NCI-H345 (cell line): Measurements from ENCODE around the gene TMEM183A.

Source experiments
- DNase-seq: peaks from one replicate; lab custom pipeline; 2025; lab: John Stamatoyannopoulos, UW

TMEM183A gene

DNA sequence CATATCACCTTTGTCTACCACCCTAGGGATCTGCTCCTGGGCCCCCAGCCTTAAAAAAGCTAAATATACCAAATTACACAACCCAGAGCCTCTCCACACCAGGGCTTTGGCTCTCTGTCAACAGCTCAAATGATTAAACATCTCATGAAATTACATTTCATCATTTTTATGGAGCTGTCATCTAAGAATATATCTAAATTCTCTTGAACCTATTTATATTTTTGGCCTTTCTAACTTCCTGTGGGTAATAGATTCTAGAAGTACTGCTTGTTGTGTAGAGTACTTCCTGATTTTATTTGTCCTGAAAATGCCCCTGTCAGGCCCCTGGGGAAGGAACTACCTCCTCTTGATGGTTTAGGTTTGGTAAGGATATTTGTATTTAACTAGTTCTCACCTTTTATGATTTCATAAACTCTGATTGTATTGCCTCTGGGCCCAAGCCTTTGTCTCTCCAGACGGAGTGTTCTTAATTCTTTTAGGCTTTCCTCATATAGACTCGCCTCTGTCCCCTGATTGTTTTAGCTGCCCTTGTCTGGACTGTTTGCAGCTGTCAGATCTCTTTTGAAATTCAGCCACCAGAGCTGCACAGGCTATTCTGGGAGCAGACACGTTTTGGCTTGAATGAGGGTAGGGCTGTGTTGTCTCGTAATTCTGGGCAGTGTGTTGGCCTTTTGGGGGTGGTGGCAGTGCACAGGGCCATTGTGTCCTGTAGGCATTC, 62.0 kb downstream of the TMEM183A start:
- no peak for DNase-seq

DNA sequence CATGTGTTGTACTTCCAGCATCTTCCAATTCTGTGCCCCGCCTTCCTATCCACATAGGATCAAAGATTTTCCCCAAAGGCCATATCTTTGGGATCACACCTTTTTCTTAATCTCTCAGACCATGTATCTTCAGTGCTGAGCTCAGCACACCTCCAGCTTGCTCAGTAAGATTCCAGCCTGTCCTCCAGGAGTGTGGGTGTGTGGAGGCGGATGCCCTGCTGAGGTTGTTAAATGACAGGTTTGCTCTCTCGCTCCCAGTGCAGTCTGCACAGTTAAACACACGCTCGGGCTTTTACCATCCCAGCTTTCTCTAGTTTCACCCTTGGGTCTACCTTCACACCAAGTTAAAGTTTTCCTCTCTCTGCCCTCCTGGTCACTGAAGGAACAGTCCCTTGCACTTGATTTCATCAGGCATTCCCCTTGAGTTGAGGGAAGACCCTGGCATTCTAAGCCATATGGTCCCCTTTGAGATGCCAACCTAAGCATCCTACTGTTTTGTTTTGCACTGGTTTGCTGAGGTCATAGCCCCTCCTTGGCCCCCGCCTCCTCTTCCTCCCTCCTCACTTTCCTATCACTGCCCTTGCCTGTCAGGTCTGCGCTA, 64.9 kb downstream of the TMEM183A start:
- no peak for DNase-seq

DNA sequence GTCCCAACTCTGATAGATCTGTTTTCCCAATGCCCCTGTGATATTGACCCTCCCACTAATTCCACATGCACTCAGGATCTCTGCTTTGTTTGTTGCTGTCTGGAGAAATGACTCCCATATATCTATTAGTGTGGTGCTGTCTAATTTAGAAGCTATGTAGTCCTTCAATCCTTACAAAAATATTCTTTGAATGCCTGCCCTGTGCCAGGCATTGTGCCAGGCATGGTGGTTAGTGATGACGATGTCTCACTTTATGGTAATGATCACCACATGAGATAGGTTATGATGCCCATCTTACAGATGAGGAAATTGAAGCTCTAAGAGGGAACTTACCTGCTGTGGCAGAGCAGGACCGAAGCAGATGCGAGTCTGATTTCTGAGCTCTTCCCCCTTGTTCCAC, 65.7 kb downstream of the TMEM183A start:
- DNase-seq, result no peak

DNA sequence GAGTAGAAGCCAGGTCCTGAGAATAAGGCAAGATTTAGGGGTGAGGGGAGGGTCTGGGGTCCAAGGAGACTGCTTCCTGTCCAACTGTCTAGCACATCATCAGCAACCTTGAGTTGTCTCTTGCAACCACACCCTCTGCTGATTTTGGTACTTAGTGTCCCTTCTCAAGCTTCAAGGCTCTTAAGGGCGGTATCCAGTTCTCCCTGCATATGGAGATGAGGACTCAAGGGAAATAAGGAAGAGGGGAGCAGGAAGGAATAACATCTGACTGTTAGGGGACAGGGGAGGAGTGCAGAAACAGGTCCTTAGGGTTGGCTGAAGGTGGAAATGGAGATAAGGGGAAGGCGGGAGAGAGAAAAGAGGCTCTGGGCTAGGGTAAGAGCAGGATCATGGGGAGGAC, 66.3 kb downstream of the TMEM183A start:
- no peak for DNase-seq
